ENCODE results near the gene DMRTB1.

DMRTB1 gene

DNA sequence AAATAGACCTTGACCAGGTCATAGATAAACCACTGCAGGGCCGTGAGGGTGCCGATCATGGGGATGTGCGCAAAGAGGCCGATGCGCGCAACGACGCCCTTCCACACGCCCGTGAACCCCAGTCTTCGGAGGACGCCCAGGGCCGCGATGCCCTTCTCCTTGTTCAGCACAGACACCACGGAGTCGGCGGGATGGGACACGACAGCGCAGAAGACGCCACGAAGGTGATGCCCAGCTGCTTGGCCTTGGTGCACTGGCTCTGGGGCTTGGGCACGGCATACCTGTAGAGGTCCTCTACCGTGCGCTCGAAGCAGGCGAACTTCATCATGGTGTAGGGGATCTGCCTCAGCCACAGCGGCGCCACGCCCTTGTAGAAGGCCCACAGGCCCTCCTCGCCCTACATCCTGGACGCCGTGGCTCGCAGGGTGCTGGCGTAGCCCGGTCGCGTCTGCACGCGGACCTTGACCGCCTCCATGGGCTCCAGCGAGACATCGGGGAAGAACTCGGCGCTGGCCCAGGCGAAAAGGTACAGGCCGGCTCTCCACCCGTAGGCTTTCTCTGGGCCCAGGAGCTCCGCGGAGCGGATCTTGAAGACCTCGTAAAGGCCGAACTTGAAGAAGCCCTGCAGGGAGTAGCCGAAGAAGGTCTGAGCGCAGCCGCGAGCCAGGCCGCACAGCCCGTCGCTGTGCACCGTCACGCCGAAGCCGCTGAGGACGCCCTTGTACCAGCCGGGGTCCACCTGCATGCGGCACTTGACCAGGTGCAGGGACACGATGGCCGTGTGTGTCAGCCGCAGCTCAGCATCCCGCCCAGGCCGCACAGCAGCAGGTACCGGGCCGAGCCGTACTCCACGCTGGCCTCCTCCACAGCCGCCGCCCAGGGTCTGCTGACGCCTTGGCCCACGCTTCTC lies 20.5 kb upstream of the DMRTB1 start:
- DNase-seq: no peak

DNA sequence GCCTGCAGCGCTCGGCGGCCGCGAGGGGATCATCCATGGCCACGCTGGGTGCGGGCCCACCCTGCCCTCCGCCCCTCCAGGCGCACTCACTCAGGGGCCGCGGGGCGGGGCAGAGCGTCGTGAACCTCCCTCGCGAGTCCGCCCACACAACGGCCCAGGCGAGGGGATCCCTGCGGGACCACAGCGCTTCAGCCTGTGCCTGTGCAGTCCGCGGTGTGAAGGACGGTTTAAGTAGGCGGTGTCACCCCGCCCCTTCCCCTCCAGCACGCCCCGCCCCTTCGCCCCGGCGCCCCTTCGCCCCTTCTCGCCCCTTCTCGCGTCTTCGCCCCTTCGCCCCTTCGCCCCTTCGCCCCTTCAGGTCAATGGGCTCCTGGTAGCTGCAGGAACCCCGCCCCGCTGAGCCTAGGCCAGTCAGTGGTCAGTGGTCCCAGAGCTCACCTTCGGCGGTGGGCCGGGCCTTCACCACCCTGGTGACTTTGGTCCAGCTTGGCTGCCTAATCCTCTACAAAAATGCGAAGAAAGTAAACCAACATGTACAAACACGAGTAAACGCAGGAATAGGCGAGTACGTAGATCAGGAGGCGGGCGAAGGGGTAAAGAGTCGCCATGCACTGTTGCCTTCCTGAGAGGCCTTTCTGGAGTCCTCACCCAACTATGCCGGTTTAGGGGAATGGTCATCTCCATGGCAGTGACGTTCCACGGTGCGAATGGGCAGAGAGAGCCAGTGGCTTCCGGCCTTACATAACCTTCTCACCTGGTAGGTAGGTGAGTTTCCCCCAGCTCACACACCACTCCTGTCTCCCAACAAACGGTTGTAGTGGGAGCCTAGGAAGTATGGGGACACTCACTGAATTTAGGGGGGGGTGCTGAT lies 19.6 kb upstream of the DMRTB1 start:
- DNase-seq: no peak

DNA sequence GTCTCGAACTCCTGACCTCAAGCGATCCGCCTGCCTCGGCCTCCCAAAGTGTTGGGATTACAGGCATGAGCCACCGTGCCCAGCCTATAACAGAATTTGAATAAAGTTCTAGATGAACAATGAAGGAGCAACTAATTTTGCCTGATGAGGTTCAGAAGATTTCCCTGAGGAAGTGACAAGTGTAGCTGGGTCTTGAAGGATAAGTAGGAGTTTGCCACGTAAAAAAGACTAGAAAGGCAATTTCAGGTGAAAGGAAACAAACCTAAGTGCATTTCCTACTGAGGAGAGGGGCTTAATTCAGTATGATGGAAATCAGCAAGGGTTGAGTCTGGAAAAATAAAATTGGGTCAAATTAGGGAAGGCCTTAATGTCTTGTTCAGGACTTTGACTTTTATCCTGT lies 18.6 kb upstream of the DMRTB1 start:
- no peak for DNase-seq

DNA sequence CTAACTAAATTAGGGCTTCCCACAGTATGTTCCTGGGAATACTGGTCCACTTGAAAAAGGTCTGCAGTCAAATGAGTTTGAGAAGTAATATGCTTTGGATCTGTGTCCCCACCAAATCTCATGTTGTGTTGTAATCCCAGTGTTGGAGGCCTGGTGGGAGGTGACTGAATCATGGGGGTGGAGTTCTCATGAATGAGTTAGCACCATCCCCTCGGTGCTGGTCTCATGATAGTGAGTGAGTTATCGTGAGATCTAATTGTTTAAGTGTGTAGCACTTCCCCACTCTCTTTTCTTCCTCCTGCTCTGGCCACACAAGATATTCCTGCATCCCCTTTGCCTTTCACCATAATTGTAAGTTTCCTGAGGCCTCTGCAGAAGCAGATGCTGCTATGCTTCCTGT lies 16.9 kb upstream of the DMRTB1 start:
- no peak for DNase-seq

DNA sequence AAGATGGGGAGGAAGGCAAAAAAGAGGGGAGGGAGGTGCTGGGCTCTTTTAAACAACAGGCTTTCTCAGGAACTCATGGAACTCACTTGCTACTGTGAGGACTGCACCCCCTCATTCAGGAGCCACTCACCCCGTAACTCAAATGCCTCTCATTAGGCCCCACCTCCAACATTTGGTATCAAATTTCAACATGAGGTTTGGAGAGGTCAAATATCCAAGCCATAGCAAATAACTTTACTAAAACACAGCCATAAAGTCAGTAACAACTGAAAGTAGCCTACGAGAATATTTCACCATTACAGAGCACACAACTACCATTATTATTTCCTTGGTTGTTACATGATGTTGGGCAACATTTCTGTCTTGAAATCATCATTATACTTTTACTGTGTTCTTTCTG lies 13.1 kb upstream of the DMRTB1 start:
- DNase-seq: no peak

DNA sequence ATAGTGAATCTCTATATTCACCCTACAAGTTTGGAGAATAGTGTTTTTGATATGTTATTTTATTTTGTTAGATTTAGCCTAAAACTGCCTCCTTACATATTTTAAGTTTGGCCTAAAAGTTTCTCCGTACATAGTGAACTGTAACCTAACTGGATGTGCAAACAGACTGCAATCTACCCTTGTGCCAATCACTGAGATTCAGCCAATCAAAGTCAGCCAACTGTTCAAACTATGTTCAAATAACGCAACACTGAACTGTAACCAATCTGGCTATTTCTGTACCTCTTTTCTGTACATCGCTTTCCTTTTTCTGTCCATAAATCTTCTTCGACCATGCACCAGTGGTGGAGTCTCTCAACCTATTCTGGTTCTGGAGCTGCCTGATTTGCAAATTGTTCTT lies 11.8 kb upstream of the DMRTB1 start:
- no peak for DNase-seq

DNA sequence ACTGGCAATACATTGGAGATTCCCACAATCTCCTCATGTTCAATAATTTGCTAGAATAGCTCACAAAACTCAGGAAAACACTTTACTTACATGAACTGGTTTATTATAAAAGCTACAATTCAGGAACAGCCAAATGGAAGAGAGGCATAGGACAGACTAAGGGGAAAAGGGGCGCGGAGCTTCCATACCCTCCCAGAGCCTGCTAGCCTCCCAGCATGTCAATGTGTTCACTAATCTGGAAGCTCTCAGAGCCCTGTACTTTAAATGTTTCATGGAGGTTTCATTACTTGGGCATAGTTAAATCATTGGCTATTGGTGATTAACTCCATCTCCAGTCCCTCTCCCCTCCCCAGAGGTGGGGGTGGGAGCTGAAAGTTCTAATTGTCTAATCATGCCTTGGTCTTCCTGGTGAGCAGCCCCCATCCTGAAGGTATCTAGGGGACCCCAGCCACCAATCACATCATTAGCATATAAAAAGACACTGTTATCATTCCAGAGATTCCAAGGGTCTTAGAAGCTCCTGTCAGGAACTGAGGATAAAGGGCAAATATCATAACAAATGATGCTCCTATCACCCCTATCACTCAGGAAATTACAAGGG lies 10.9 kb upstream of the DMRTB1 start:
- DNase-seq: no peak

DNA sequence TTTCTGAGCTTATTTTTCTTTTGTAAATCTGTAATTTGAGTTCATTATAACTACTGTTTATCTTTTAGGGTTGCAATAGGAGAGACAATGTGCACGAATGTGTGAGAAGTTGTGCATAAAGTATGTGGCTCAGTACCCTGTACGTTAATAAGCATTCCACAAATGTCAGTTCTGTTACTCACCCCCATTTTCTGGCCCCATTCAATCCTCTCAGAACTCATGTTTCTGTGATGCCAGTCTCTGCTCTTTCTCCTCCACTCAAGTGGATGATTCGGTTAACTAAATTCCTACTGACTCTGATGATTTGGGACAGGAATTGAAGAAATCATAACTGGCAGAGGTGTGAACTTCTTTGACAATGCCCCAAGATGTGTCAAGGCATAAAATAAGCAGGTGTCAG lies 10.2 kb upstream of the DMRTB1 start:
- DNase-seq: no peak

DNA sequence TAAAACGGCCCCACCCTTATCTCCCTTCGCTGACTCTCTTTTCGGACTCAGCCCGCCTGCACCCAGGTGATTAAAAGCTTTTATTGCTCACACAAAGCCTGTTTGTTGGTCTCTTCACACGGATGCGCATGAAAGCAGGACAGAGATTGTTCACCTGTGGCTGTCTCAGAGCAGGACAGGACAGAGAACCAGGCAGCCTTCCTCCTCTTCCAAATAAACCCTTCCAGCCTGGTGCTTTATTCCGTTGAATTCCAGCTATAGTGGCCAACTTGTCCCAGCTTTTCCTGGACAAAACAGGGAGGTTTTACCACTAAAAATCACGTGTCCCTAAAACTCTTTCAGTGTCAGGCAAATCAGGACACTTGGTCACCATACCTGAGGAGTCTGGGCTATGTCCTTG lies 9.5 kb upstream of the DMRTB1 start:
- DNase-seq: no peak

DNA sequence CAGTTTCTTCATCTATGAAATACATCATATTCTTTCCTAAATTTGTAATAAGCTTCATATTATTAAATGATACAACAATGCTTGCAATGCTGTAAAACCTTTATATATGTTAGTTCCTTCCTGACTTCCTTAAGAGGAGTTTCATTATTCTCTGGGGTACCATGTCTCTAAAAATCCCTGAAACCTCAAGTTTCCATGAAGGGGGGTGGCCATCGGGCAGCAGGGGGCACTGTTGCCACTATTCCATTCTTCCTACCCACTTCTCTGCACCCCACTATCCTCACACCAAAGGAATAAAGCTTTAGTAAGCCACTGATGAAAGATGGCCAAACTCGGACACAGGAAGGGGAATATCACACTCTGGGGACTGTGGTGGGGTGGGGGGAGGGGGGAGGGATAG lies 9.0 kb upstream of the DMRTB1 start:
- DNase-seq: no peak

DNA sequence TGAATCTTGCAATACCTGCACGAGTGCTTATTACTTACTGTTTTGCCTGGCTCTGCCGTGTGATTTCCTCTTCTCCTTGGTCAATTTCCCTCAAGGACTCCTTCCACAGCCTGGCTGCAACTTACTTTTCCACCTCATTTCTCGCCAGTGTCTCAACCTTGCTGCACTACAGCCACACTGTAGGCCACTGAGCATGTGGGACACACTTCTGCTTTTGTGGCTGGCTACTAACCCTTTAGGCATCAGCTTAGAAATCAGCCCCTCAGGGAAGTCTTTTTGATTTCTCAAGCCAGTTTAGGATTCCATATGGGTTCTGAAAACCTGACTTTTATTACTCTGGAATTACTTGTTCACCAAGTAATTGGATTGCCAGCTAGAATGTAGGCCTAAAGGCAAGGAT lies 5.2 kb upstream of the DMRTB1 start:
- DNase-seq: no peak

DNA sequence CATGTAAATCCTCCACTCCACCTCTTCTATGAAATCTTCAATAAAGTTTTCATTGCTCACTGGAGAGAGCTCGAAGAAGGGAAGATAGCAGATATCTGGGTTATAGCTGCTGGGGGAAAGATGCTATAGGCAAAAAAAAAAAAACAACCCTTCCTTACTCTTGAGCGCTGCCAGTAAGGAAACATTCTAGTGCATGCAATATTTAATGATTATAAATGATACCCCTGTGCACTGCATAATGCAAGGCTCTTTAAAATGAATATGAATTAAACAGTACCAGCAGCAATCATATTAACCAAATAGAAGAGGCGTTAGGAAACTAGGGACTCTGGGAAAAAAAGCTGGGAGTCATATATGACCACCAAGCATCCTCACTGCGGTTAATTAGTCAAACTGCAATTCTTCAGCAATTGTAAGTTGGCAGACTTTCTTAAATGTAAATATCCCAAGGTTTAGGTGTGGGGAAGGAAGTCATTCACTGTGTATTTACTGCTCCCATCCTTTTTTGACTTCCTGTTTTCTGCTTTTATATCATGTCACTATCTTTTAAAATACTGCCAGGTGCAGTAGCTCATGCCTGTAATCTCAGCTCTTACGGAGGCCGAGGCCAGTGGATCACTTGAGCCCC lies 3.7 kb upstream of the DMRTB1 start:
- no peak for DNase-seq

DNA sequence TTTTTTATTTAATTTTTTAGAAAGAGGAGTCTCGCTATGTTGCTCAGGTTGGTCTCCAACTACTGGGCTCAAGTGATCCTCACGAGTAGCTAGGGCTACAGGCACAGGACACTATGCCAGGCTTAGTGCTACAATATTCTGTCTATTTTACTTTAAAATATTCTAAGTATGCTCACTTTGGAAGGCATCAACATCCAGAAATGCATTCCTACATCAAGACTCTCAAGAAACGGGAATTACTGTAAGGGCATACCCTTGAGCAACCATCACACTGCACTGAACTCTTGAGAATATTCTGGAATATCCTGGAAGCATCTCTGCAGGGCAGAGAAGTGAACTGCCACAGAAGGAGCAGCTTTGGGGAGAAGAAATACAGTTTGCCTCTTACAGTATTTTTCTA lies 565 bp upstream of the DMRTB1 start:
- no peak for DNase-seq

DNA sequence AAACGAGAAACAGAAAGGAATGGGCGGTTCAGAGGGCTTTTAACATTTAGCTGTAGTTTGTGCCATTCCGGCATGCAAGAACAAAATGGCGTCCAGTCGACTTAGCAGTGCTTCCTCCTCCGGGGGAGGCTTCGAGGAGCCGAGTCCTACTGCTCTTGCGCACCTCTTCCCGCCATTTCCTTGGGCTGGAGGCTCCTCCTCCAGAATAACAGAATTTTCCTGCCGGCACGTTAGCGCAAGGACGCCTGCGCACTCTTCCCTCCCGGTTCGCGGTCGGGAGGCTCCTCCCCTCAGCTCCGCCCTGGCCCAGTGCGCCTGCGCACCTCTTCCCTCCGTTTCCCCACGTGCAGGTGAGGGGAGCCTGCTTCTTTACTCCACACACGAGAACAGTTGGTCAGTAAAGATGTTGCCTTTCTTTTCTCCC lies 1.0 kb downstream of the DMRTB1 start:
- DNase-seq: no peak

DNA sequence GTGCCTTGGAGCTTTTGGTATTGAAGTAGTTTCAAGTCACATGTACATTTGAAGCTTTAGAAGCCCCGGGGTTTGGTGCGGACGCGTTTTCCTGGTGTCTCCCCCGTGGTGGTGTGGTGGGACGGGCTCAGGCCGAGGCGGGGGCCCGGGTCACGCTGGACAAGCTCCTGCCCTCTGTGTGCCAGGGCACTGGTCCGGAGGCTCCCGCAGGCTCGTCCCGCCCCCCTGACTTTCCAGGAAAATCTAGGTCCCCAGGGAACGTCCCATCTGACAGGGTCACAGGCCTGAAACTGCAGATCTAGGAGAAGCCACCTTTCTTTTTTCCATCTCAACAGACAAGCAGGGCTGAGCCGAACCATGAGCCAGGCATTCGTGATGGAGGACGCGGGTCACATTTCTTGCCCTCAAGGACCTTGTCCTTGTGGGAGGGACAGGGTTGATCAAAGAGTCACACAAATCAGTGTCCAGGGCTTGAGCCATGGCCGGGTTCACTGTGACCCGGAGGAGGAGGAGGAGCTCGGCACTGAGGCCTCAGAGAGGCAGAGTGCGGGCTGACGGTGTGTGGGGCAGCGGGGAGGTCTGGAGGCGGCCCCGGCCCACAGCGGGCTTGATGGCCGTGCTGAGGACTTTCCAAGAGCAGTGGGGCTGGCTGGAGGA lies 1.6 kb downstream of the DMRTB1 start:
- no peak for DNase-seq

DNA sequence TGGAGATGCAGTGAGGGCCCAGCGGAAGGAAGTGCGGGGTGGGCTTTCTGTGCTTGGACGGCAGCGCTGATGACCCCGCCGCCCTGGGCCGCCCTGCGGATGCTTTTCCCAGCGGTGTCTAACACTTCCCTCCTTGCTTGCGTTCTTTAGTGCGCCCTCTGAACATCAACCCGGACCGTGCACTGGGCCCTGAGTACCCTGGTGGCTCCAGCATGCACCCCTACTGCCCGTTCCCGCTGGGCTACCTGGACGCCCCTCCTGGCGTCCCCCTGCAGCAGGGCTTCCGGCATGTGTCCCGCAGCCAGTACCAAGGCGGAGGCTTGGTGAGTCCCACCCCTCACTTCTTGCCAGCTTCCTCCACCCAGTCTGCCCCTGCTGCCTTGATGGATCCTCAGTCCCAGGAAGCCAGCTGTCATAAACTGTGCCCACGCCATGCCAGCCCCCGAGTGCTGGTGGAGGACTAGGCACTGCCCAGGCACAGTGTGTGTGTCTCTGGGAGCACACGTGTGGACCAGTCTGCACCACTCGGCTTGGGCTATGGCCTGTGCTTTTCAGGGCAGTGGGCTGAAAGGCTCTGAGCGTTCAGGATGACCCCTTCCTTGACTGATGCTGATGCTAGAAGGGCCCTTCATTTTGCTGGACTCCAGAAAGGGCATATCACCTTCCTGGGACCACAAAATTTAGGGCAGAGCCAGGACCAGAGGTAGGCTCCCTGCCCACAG lies 2.3 kb downstream of the DMRTB1 start:
- DNase-seq: no peak

DNA sequence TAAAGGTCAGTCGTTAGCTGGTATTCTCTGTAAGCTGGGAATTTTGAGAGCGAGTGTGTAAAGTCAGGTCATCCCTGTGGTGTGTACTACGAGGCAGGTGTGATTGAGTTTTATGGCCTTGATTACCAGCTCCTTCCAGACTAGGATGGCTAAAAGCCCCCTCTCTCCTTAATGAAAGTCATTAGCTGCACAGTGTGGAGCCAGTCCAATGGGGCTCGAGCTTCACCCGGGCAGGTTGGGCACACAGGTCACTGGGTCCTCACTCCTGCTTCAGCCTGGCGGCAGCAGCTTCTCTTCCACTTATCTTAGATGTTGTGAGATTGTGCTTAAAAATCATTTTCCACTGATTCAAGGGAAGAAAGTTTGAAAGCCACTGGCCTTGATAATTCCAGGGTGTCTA lies 3.0 kb downstream of the DMRTB1 start:
- no peak for DNase-seq

DNA sequence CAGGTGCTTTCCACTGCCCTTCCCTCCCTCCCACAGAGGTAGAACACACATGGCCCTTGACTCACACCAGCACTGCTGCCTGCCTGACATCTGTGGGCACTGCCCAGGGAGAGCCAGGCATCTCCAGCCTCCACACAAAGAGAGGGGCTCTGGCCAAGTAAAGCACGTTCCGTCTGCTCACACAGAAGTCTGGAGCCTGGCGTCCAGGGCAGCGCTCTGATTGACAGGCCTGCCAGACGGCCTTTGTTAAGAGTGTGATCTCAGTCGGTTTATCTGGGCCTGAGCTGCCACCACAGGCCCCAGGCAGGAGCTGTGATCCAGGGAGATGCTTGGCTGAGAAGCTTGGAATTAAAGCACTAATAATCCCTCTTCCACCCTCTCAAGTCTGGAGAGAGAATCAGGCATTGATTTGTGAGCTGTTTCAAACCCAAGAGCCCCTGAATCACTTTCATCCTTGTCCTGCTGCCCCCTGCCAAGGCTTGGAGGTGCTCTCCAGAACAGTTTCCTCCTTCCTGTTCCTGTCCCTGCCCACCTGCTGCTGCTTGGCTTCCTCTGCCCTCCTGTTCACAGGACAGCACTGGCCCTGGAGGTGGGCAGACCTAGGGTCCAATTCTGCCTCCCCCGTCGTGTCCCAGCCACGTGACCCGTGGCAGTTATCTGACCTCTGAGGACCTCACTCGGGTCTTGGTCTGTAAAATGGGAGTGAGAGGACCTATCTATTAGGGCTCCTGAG lies 3.7 kb downstream of the DMRTB1 start:
- DNase-seq: no peak

DNA sequence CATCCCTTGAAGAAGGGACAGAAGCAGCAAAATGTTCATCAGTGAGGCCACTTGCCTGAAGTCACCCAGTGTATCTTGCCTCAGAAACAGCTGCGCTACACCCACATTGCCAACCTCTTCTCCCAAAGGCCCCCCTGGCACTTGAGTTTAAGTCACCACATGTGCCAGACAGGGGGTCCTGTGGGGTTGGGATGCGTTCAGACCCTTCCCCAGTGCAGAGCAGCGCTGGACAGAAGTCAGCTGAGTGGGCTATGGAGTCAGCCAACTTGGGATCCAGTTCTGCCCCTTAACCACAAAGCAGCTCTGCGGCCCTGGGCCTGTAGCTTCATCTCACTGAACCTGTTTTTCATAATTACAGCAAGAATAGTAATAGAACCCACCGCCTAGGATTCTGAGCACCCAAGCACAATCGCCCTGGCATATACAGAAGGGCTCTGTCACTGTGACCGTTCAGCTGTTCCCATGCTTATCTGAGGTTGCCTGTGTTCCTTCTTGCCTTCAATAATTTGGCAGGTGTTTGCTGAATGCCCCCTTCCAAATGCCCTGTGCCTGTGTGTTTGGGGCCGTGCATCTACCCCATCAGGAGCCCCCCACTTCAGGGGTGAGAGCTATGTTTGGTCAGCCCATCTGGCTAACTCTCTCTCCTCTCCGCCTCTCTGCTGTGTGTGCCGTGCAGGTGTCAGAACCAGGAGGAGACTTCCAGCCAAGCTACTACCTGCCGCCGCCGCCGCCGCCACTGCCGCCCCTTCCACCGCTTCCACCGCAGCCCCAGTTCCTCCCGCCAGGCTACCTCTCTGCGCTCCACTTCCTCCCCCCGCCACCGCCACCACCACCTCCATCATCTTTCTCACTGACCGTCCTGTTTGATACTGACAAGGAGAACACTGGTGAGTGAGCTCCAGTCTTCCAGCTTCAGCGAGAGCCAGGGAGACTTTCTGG lies 5.0 kb downstream of the DMRTB1 start:
- DNase-seq: no peak
